Measurements from ENCODE around the gene AFF2.

The AFF2 gene

GRCh38 chrX:149032449-149032848 lies 532.0 kb downstream of the AFF2 start:
- H3K27ac ChIP-seq (ENCODE audit: low read depth, low read length) = no peak overlapping the region
- no peaks in the 10 kb centered on the region for H3K4me1 ChIP-seq (ENCODE audit: insufficient read depth, low read length)
- H3K27me3 ChIP-seq (ENCODE audit: control insufficient read depth in 1 of 2, insufficient read depth in 2 of 2, low read length in 2 of 2) = no peaks in the 10 kb centered on the region
- H3K9me3 ChIP-seq (ENCODE audit: low read length) = no peaks in the 10 kb centered on the region
- no peak overlapping the region for H3K9ac ChIP-seq (ENCODE audit: low read length)
- no peaks in the 10 kb centered on the region for H3K36me3 ChIP-seq (ENCODE audit: insufficient read depth, low read length)
- no peak overlapping the region for H3K4me3 ChIP-seq (ENCODE audit: low read depth in 1 of 2, low read length in 2 of 2)

- no peaks in the 10 kb centered on the region for H3K4me1 ChIP-seq (ENCODE audit: insufficient read depth, low read length)
- no peaks in the 10 kb centered on the region for H3K36me3 ChIP-seq (ENCODE audit: insufficient read depth, low read length)
- H3K27me3 ChIP-seq (ENCODE audit: control insufficient read depth in 1 of 2, insufficient read depth in 2 of 2, low read length in 2 of 2) = no peaks in the 10 kb centered on the region
- no peak overlapping the region for H3K9ac ChIP-seq (ENCODE audit: low read length)
- no peak overlapping the region for H3K27ac ChIP-seq (ENCODE audit: low read depth, low read length)
- H3K9me3 ChIP-seq (ENCODE audit: low read length) = no peaks in the 10 kb centered on the region
- no peak overlapping the region for H3K4me3 ChIP-seq (ENCODE audit: low read depth in 1 of 2, low read length in 2 of 2)
Observed at GRCh38 chrX:149036086-149036485, 535.7 kb downstream of the AFF2 start.

- Histone ChIP-seq H3K9ac (ENCODE audit: low read length) (no peak overlapping the region), H3K36me3 (ENCODE audit: insufficient read depth, low read length) (no peaks in the 10 kb centered on the region), H3K27ac (ENCODE audit: low read depth, low read length) (no peak overlapping the region), H3K4me1 (ENCODE audit: insufficient read depth, low read length) (no peaks in the 10 kb centered on the region), H3K27me3 (ENCODE audit: control insufficient read depth in 1 of 2, insufficient read depth in 2 of 2, low read length in 2 of 2) (no peaks in the 10 kb centered on the region), H3K4me3 (ENCODE audit: low read depth in 1 of 2, low read length in 2 of 2) (no peak overlapping the region), H3K9me3 (ENCODE audit: low read length) (no peaks in the 10 kb centered on the region)
Observed at GRCh38 chrX:149037281-149037870, 537.0 kb downstream of the AFF2 start.

GRCh38 chrX:149039057-149039456 lies 538.6 kb downstream of the AFF2 start:
- H3K9ac ChIP-seq (ENCODE audit: low read length) = no peak overlapping the region
- no peaks in the 10 kb centered on the region for H3K4me1 ChIP-seq (ENCODE audit: insufficient read depth, low read length)
- no peak overlapping the region for H3K4me3 ChIP-seq (ENCODE audit: low read depth in 1 of 2, low read length in 2 of 2)
- H3K36me3 ChIP-seq (ENCODE audit: insufficient read depth, low read length) = no peaks in the 10 kb centered on the region
- H3K9me3 ChIP-seq (ENCODE audit: low read length) = no peaks in the 10 kb centered on the region
- H3K27me3 ChIP-seq (ENCODE audit: control insufficient read depth in 1 of 2, insufficient read depth in 2 of 2, low read length in 2 of 2) = no peaks in the 10 kb centered on the region
- no peak overlapping the region for H3K27ac ChIP-seq (ENCODE audit: low read depth, low read length)

- Histone ChIP-seq H3K9ac (ENCODE audit: low read length) (no peak overlapping the region), H3K27me3 (ENCODE audit: control insufficient read depth in 1 of 2, insufficient read depth in 2 of 2, low read length in 2 of 2) (no peaks in the 10 kb centered on the region), H3K9me3 (ENCODE audit: low read length) (no peaks in the 10 kb centered on the region), H3K4me3 (ENCODE audit: low read depth in 1 of 2, low read length in 2 of 2) (no peak overlapping the region), H3K4me1 (ENCODE audit: insufficient read depth, low read length) (no peaks in the 10 kb centered on the region), H3K27ac (ENCODE audit: low read depth, low read length) (no peak overlapping the region), H3K36me3 (ENCODE audit: insufficient read depth, low read length) (no peaks in the 10 kb centered on the region)
Observed at GRCh38 chrX:149040873-149041535, 540.6 kb downstream of the AFF2 start.

GRCh38 chrX:149043401-149043800 lies 543.0 kb downstream of the AFF2 start:
- no peak overlapping the region for H3K9ac ChIP-seq (ENCODE audit: low read length)
- H3K4me1 ChIP-seq (ENCODE audit: insufficient read depth, low read length) = no peaks in the 10 kb centered on the region
- H3K36me3 ChIP-seq (ENCODE audit: insufficient read depth, low read length) = no peaks in the 10 kb centered on the region
- no peaks in the 10 kb centered on the region for H3K27me3 ChIP-seq (ENCODE audit: control insufficient read depth in 1 of 2, insufficient read depth in 2 of 2, low read length in 2 of 2)
- no peak overlapping the region for H3K27ac ChIP-seq (ENCODE audit: low read depth, low read length)
- H3K4me3 ChIP-seq (ENCODE audit: low read depth in 1 of 2, low read length in 2 of 2) = no peak overlapping the region
- no peaks in the 10 kb centered on the region for H3K9me3 ChIP-seq (ENCODE audit: low read length)

GRCh38 chrX:149044471-149044870 lies 544.1 kb downstream of the AFF2 start:
- no peaks in the 10 kb centered on the region for H3K36me3 ChIP-seq (ENCODE audit: insufficient read depth, low read length)
- no peaks in the 10 kb centered on the region for H3K9me3 ChIP-seq (ENCODE audit: low read length)
- H3K4me1 ChIP-seq (ENCODE audit: insufficient read depth, low read length) = no peaks in the 10 kb centered on the region
- no peak overlapping the region for H3K9ac ChIP-seq (ENCODE audit: low read length)
- H3K4me3 ChIP-seq (ENCODE audit: low read depth in 1 of 2, low read length in 2 of 2) = no peak overlapping the region
- H3K27me3 ChIP-seq (ENCODE audit: control insufficient read depth in 1 of 2, insufficient read depth in 2 of 2, low read length in 2 of 2) = no peaks in the 10 kb centered on the region
- H3K27ac ChIP-seq (ENCODE audit: low read depth, low read length) = no peak overlapping the region

GRCh38 chrX:149045645-149046210 lies 545.3 kb downstream of the AFF2 start:
- Histone ChIP-seq H3K4me3 (ENCODE audit: low read depth in 1 of 2, low read length in 2 of 2) (no peak overlapping the region), H3K4me1 (ENCODE audit: insufficient read depth, low read length) (no peaks in the 10 kb centered on the region), H3K27ac (ENCODE audit: low read depth, low read length) (no peak overlapping the region), H3K36me3 (ENCODE audit: insufficient read depth, low read length) (no peaks in the 10 kb centered on the region), H3K27me3 (ENCODE audit: control insufficient read depth in 1 of 2, insufficient read depth in 2 of 2, low read length in 2 of 2) (no peaks in the 10 kb centered on the region), H3K9ac (ENCODE audit: low read length) (no peak overlapping the region), H3K9me3 (ENCODE audit: low read length) (no peaks in the 10 kb centered on the region)
